Measurements from ENCODE around the gene TRIP12. TPM values are rescaled to one million over a fixed set of nuclear protein-coding genes. Genes with fewer than 3 reads are reported as not detected.

TRIP12 gene
- total and polyA plus RNA-seq, 10 donors: 15.3 to 263 (median 189) TPM

DNA sequence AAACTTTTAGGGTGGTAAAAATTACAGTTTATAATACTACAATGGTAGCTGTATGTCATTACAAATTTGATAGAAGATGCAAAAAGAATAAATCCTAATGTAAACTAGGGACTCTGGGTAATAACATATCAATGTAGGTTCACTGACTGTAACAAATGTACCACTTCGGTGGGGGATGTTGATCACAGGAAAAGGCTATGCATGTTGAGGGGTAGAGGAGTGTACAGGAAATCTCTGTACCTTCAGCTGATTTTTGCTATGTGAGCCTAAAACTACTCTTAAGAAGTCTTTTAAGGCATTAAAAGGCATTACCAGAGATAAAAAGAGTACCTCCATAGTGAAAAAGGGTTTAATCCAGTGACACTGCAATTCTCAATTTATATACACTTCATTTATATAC lies 25.0 kb downstream of the TRIP12 start:
- H3K9me3 ChIP-seq: no peaks in the 10 kb centered on the region
- H3K4me3 ChIP-seq: no peak overlapping the region
- intact Hi-C loops (cut with DNase I; ENCODE audit: low total_unique reads): no loop called here
- no peak overlapping the region for H3K27ac ChIP-seq
- H3K4me1 ChIP-seq: peaks cover 4 to 98% (median 38%) of the 10 kb centered on the region in 6 donors
- H3K27me3 ChIP-seq (replicated peaks in 1 of 7): no peaks in the 10 kb centered on the region
- 13 to 32% (median 22%) methylated on average over 1 of the region's 1 CpG for WGBS, 5 donors
- peaks cover 0 to 46% (median 6%) of the 10 kb centered on the region in 6 donors for H3K36me3 ChIP-seq
- DNase-seq: no peak
- TF ChIP-seq POLR2AphosphoS5 (IDR thresholded peaks at IDR 0.05) (no peak), CTCF (IDR thresholded peaks at IDR 0.05 in 8 of 11, conservative IDR thresholded peaks at IDR 0.05 in 3 of 11) (no peak), POLR2A (IDR thresholded peaks at IDR 0.05) (no peak)

DNA sequence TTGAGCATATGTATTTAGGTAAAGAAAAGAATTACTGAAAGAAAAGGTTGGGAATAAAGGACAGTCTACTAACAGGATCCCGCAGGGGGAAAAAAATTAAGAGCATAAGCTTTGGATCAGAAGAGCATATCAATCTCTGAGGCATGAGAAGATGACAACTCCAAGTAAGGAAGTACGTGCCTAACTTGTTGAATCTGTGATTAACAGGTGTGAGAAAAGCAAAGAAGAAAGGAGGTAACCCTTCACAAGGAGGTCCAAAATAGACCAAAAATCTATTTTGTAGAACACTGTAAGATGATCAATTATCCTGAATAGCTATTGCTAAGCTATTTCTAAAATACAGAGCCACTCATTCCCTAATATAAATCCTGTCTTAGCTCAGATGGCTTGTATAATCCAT lies 32.8 kb downstream of the TRIP12 start:
- 88 to 95% (median 92%) methylated on average over 2 of the region's 2 CpGs for WGBS, 5 donors
- Histone ChIP-seq H3K36me3 (peaks cover 0 to 37% (median 4%) of the 10 kb centered on the region in 6 donors), H3K4me1 (peaks cover 0 to 92% (median 45%) of the 10 kb centered on the region in 6 donors), H3K27me3 (replicated peaks in 1 of 7) (no peaks in the 10 kb centered on the region), H3K27ac (no peak overlapping the region), H3K4me3 (no peak overlapping the region), H3K9me3 (no peaks in the 10 kb centered on the region)
- TF ChIP-seq POLR2A (IDR thresholded peaks at IDR 0.05) (no peak), POLR2AphosphoS5 (IDR thresholded peaks at IDR 0.05) (no peak), CTCF (IDR thresholded peaks at IDR 0.05 in 8 of 11, conservative IDR thresholded peaks at IDR 0.05 in 3 of 11) (no peak)
- no peak for DNase-seq
- intact Hi-C loops (cut with DNase I; ENCODE audit: low total_unique reads): no loop called here

DNA sequence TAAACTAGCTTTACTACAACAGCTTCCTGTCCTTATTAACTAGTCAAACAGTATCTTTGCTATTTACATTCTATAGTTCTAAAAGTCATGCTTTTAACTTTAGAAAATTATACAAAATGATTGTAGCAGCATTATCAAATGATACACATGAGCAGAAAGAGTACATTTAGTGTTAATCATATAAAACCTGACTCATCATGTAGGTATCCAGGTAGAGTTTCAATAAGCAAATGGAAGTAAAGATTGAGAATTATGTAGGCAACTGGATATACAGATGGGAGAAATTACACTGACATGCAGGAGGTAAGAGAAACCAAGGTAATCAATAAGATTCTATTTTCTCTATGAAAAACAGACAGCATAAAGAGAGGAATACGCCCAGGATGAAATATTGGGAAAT lies 33.8 kb downstream of the TRIP12 start:
- DNase-seq: no peak
- Histone ChIP-seq H3K4me1 (peaks cover 0 to 86% (median 45%) of the 10 kb centered on the region in 6 donors), H3K27ac (no peak overlapping the region), H3K4me3 (no peak overlapping the region), H3K36me3 (peaks cover 0 to 32% (median 4%) of the 10 kb centered on the region in 6 donors), H3K27me3 (replicated peaks in 1 of 7) (no peaks in the 10 kb centered on the region), H3K9me3 (no peaks in the 10 kb centered on the region)
- 93 to 100% (median 95%) methylated on average over 1 of the region's 1 CpG for WGBS, 5 donors
- intact Hi-C loops (cut with DNase I; ENCODE audit: low total_unique reads): no loop called here
- TF ChIP-seq POLR2A (IDR thresholded peaks at IDR 0.05) (no peak), CTCF (IDR thresholded peaks at IDR 0.05 in 8 of 11, conservative IDR thresholded peaks at IDR 0.05 in 3 of 11) (no peak), POLR2AphosphoS5 (IDR thresholded peaks at IDR 0.05) (no peak)

GRCh38 chr2:229887441-229887840 lies 34.4 kb downstream of the TRIP12 start:
- Histone ChIP-seq H3K9me3 (no peaks in the 10 kb centered on the region), H3K36me3 (peaks cover 0 to 30% (median 4%) of the 10 kb centered on the region in 6 donors), H3K4me3 (no peak overlapping the region), H3K27me3 (replicated peaks in 1 of 7) (no peaks in the 10 kb centered on the region), H3K27ac (no peak overlapping the region), H3K4me1 (peaks cover 0 to 86% (median 43%) of the 10 kb centered on the region in 6 donors)
- 80 to 96% (median 85%) methylated on average over 1 of the region's 1 CpG for WGBS, 5 donors
- intact Hi-C loops (cut with DNase I; ENCODE audit: low total_unique reads): no loop called here
- no peak for DNase-seq
- TF ChIP-seq CTCF (IDR thresholded peaks at IDR 0.05 in 8 of 11, conservative IDR thresholded peaks at IDR 0.05 in 3 of 11): no peak
- no peak for TF ChIP-seq POLR2AphosphoS5 (IDR thresholded peaks at IDR 0.05)
- TF ChIP-seq POLR2A (IDR thresholded peaks at IDR 0.05): no peak
